HEK293 (cell line): ENCODE measurements around the gene FAM120A.

Source experiments
- CTCF ChIA-PET: fragments of 350-600 bp; formaldehyde crosslinking; extraction: SDS; loops from one replicate; lab custom pipeline; 2021; ENCODE audit warnings: antibody characterized with exemption; lab: Yijun Ruan, JAX
- POLR2A ChIA-PET: fragments of 300-600 bp; formaldehyde crosslinking; extraction: SDS; loops from one replicate; lab custom pipeline; 2020; ENCODE audit warnings: antibody characterized with exemption, inconsistent platforms; lab: Yijun Ruan, JAX
- H3K27ac ChIP-seq: fragments of 200-500 bp; sonication (Bioruptor generic); 2 replicates; pipeline ENCODE4 v1.5.1; 2014; ENCODE audit warnings: low read depth, low read length, control low read depth, inconsistent platforms; ENCODE audit errors: extremely low read depth
- H3K36me3 ChIP-seq, 2 experiments: fragments of 200-500 bp in 1 of 2; sonication (Bioruptor generic) in 1 of 2; 1 replicate in 1 of 2; 2 replicates in 1 of 2; pipeline ENCODE4 v1.5.1; 2014 to 2017; ENCODE audit warnings: inconsistent platforms in 2 of 2, low read length in 2 of 2; ENCODE audit not compliant: control insufficient read depth in 2 of 2, insufficient read depth in 1 of 2
- H3K4me1 ChIP-seq: fragments of 200-500 bp; sonication (Bioruptor generic); 2 replicates; pipeline ENCODE4 v1.5.1; 2014; ENCODE audit warnings: mild to moderate bottlenecking, low read length, inconsistent platforms; ENCODE audit not compliant: control insufficient read depth, insufficient read depth
- H3K4me3 ChIP-seq: 2 replicates; pipeline ENCODE4 v1.5.1; 2011; ENCODE audit warnings: low read depth, mild to moderate bottlenecking, control low read depth, low read length, moderate library complexity
- H3K9me3 ChIP-seq: fragments of 200-500 bp; sonication (Bioruptor generic); 2 replicates; pipeline ENCODE4 v1.5.1; 2014; ENCODE audit warnings: low read depth, low read length, inconsistent platforms; ENCODE audit not compliant: control insufficient read depth, insufficient read depth
- CTCF ChIP-seq: fragments of 450-650 bp; formaldehyde crosslinking; IDR thresholded peaks from 2 replicates; pipeline ENCODE4 v1.5.1; 2016; ENCODE audit warnings: missing biosample characterization, missing genetic modification characterization
- YY1 ChIP-seq: fragments of 450-650 bp; formaldehyde crosslinking; IDR thresholded peaks from 2 replicates; pipeline ENCODE4 v1.5.1; 2018; ENCODE audit warnings: missing biosample characterization, missing genetic modification characterization
- YY2 ChIP-seq: fragments of 450-650 bp; formaldehyde crosslinking; IDR thresholded peaks from 2 replicates; pipeline ENCODE4 v1.5.1; 2016; ENCODE audit warnings: missing biosample characterization, missing genetic modification characterization
- ZBTB44 ChIP-seq: fragments of 450-650 bp; IDR thresholded peaks from 2 replicates; pipeline ENCODE4 v1.5.1; 2018; ENCODE audit warnings: missing biosample characterization, mild to moderate bottlenecking, missing genetic modification characterization
- ZBTB49 ChIP-seq: fragments of 450-650 bp; formaldehyde crosslinking; IDR thresholded peaks from 2 replicates; pipeline ENCODE4 v1.5.1; 2016; ENCODE audit warnings: missing biosample characterization, missing genetic modification characterization, low read depth
- ZBTB6 ChIP-seq: fragments of 450-650 bp; formaldehyde crosslinking; IDR thresholded peaks from 2 replicates; pipeline ENCODE4 v1.5.1; 2017; ENCODE audit warnings: missing biosample characterization, missing genetic modification characterization
- ZIC2 ChIP-seq: fragments of 450-650 bp; formaldehyde crosslinking; IDR thresholded peaks from 2 replicates; pipeline ENCODE4 v1.5.1; 2016; ENCODE audit warnings: missing biosample characterization, missing genetic modification characterization
- ZNF114 ChIP-seq: fragments of 450-650 bp; formaldehyde crosslinking; IDR thresholded peaks from 2 replicates; pipeline ENCODE4 v1.5.0; 2017; ENCODE audit warnings: missing biosample characterization, missing genetic modification characterization
- ZNF169 ChIP-seq: fragments of 450-650 bp; formaldehyde crosslinking; IDR thresholded peaks from 2 replicates; pipeline ENCODE4 v1.5.1; 2016; ENCODE audit warnings: missing biosample characterization, missing genetic modification characterization
- ZNF18 ChIP-seq: fragments of 450-650 bp; formaldehyde crosslinking; IDR thresholded peaks from 2 replicates; pipeline ENCODE4 v1.5.1; 2016; ENCODE audit warnings: missing biosample characterization, missing genetic modification characterization
- ZNF202 ChIP-seq: fragments of 450-650 bp; formaldehyde crosslinking; IDR thresholded peaks from 2 replicates; pipeline ENCODE4 v1.5.1; 2016; ENCODE audit warnings: missing biosample characterization, missing genetic modification characterization, borderline replicate concordance
- ZNF239 ChIP-seq: fragments of 450-650 bp; formaldehyde crosslinking; IDR thresholded peaks from 2 replicates; pipeline ENCODE4 v1.5.1; 2016; ENCODE audit warnings: missing biosample characterization, missing genetic modification characterization
- ZNF26 ChIP-seq: fragments of 450-650 bp; formaldehyde crosslinking; IDR thresholded peaks from 2 replicates; pipeline ENCODE4 v1.5.1; 2016; ENCODE audit warnings: missing biosample characterization, missing genetic modification characterization
- ZNF37A ChIP-seq: fragments of 450-650 bp; IDR thresholded peaks from 2 replicates; pipeline ENCODE4 v1.5.1; 2018; ENCODE audit warnings: missing biosample characterization, missing genetic modification characterization
- ZNF488 ChIP-seq: fragments of 450-650 bp; formaldehyde crosslinking; IDR thresholded peaks from 2 replicates; pipeline ENCODE4 v1.5.1; 2016; ENCODE audit warnings: missing biosample characterization, missing genetic modification characterization
- ZNF560 ChIP-seq: fragments of 450-650 bp; formaldehyde crosslinking; IDR thresholded peaks from 2 replicates; pipeline ENCODE4 v1.5.1; 2017; ENCODE audit warnings: missing biosample characterization, missing genetic modification characterization, borderline replicate concordance
- ZNF621 ChIP-seq: fragments of 450-650 bp; formaldehyde crosslinking; IDR thresholded peaks from 2 replicates; pipeline ENCODE4 v1.5.1; 2017; ENCODE audit warnings: missing biosample characterization, missing genetic modification characterization
- ZNF704 ChIP-seq: fragments of 450-650 bp; formaldehyde crosslinking; IDR thresholded peaks from 2 replicates; pipeline ENCODE4 v1.5.1; 2016; ENCODE audit warnings: missing biosample characterization, missing genetic modification characterization
- ZNF792 ChIP-seq: fragments of 450-650 bp; formaldehyde crosslinking; IDR thresholded peaks from 2 replicates; pipeline ENCODE4 v1.5.1; 2016; ENCODE audit warnings: missing biosample characterization, missing genetic modification characterization

The FAM120A gene

GRCh38 chr9:93567271-93567959 lies 115.9 kb downstream of the FAM120A start:
- Histone ChIP-seq H3K9me3 (no peaks in the 10 kb centered on the region), H3K27ac (peak overlapping the region; percentile 84; the same call in 1 of the 2 replicates), H3K36me3 (peaks cover 4 to 22% of the 10 kb centered on the region in 2 experiments; a peak in 2 of 3 replicates), H3K4me3 (peak overlapping the region; percentile 58), H3K4me1 (no peaks in the 10 kb centered on the region)
- ChIA-PET POLR2A (interaction anchor here (1.2 to 2.4 kb wide), 5 partner anchors 8 to 116 kb away, joined by 4 to 14 read pairs (median 13); partner anchors contain the start of genes FAM120A, FAM120AOS and PHF2), CTCF (interaction anchor here (0.7 to 2.3 kb wide), 8 partner anchors 13 to 899 kb away, joined by 3 to 50 read pairs (median 4); partner anchors contain the start of gene FAM120A)
- TF ChIP-seq ZNF202 (no peak), ZNF560 (no peak)

- H3K4me1 ChIP-seq: no peaks in the 10 kb centered on the region
- TF ChIP-seq ZNF37A (no peak), ZBTB6 (tag by site-specific recombination) (no peak), ZNF169 (tag by site-specific recombination) (no peak), CTCF (tag by site-specific recombination) (no peak), YY1 (tag by site-specific recombination) (no peak), ZNF704 (tag by site-specific recombination) (no peak), ZNF114 (tag by site-specific recombination) (no peak), ZNF26 (tag by site-specific recombination) (no peak), ZNF488 (tag by site-specific recombination) (no peak), ZNF18 (no peak), YY2 (tag by site-specific recombination) (no peak), ZNF621 (tag by site-specific recombination) (no peak), ZNF239 (tag by site-specific recombination) (no peak), ZIC2 (tag by site-specific recombination) (no peak), ZBTB49 (tag by site-specific recombination) (no peak), ZBTB44 (no peak), ZNF792 (no peak)
- H3K9me3 ChIP-seq: no peaks in the 10 kb centered on the region
- H3K36me3 ChIP-seq: peaks cover 0 to 14% of the 10 kb centered on the region in 2 experiments; a peak in 1 of 3 replicates
- CTCF ChIA-PET: no interaction called here
- H3K27ac ChIP-seq: no peak overlapping the region
- POLR2A ChIA-PET: no interaction called here
- no peak overlapping the region for H3K4me3 ChIP-seq
These were observed 116.7 kb downstream of the FAM120A start for GRCh38 chr9:93568169-93568568.
